Right atrium auricular region (tissue), 2 donors: ENCODE measurements around the gene CAMSAP3. TPM values are rescaled to one million over a fixed set of nuclear protein-coding genes. Genes with fewer than 3 reads are reported as not detected.

Experiments used
- DNase-seq: peaks from one replicate; pipeline ENCODE4 v3.0.0-alpha.2; 2019; ENCODE audit warnings: low spot score
- H3K27ac ChIP-seq, 2 donors: fragments of 200-600 bp; sonication (generic); 1 replicate in 1 of 2; 2 replicates in 1 of 2; pipeline ENCODE4 v1.5.1; 2016 to 2019
- H3K27me3 ChIP-seq, 2 donors: fragments of 200-600 bp; sonication (generic); one replicate each; pipeline versions ENCODE4 v1.5.1 to v1.6.0; 2017 to 2019
- H3K36me3 ChIP-seq: fragments of 200-600 bp; sonication (generic); one replicate; pipeline ENCODE4 v1.5.1; 2016
- H3K4me1 ChIP-seq, 2 donors: fragments of 200-600 bp; sonication (generic); one replicate each; pipeline versions ENCODE4 v1.5.1 to v1.6.0; 2017 to 2019
- H3K4me3 ChIP-seq, 2 donors: fragments of 200-600 bp; sonication (generic); 1 replicate in 1 of 2; 2 replicates in 1 of 2; pipeline ENCODE4 v1.5.1; 2017 to 2019; ENCODE audit warnings: mild to moderate bottlenecking in 1 of 2, moderate library complexity in 1 of 2
- H3K9me3 ChIP-seq, 2 donors: fragments of 200-600 bp; sonication (generic); one replicate each; pipeline ENCODE4 v1.5.1; 2019
- total RNA-seq, 2 donors: library from RNA; depleted of rRNA; stranded (reverse); fragments of >200 nt; gene quantifications; one replicate each; pipeline ENCODE4 v1.1.0, GENCODE V29; 2016
- TF ChIP-seq, protein P1 (sequence below), 2 donors: fragments of 200-600 bp; sonication (generic); IDR thresholded peaks; one replicate each; pipeline ENCODE4 v1.5.1; 2019; ENCODE audit warnings: antibody characterized with exemption in 2 of 2

CAMSAP3 gene
- total RNA-seq, 2 donors from 2014 or later: 0.26 to 0.55 TPM

DNA sequence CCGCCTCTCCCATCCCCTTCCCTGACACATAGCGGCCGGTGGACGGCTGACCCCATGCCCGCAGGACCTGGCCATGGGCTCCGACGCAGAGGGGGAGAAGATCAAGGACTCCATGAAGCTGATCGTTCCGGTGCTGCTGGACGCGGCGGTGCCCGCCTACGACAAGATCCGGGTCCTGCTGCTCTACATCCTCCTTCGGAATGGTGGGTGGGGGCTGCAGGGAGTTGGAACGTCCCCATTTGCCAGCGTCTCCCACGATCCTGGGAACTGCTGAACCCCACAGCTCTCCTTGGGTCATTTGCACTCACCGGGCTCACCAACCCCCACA lies 48.9 kb downstream of the CAMSAP3 start:
- no peaks in the 10 kb centered on the region for H3K4me1 ChIP-seq
- no peaks in the 10 kb centered on the region for H3K27me3 ChIP-seq
- DNase-seq: no peak
- H3K9me3 ChIP-seq: no peaks in the 10 kb centered on the region
- no peak overlapping the region for H3K27ac ChIP-seq
- H3K4me3 ChIP-seq: no peak overlapping the region
- TF ChIP-seq, protein P1, sequence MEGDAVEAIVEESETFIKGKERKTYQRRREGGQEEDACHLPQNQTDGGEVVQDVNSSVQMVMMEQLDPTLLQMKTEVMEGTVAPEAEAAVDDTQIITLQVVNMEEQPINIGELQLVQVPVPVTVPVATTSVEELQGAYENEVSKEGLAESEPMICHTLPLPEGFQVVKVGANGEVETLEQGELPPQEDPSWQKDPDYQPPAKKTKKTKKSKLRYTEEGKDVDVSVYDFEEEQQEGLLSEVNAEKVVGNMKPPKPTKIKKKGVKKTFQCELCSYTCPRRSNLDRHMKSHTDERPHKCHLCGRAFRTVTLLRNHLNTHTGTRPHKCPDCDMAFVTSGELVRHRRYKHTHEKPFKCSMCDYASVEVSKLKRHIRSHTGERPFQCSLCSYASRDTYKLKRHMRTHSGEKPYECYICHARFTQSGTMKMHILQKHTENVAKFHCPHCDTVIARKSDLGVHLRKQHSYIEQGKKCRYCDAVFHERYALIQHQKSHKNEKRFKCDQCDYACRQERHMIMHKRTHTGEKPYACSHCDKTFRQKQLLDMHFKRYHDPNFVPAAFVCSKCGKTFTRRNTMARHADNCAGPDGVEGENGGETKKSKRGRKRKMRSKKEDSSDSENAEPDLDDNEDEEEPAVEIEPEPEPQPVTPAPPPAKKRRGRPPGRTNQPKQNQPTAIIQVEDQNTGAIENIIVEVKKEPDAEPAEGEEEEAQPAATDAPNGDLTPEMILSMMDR (IDR thresholded peaks at IDR 0.05): no peak
- no peaks in the 10 kb centered on the region for H3K36me3 ChIP-seq

DNA sequence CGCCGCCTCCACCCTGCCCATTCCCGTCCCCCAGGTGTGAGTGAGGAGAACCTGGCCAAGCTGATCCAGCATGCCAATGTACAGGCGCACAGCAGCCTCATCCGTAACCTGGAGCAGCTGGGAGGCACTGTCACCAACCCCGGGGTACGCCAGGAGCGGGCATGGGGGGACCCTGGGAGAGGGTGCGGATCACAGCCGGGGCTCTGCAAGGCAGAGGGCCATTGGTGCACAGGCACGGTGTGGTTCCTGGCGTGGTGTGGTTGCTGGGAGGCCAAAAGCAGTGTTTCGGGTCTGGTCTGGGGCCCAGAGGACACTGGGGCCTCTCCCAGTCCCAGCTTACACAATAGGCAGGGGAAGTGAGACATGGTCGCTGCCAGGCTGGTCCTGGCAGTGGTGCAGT lies 49.5 kb downstream of the CAMSAP3 start:
- Histone ChIP-seq H3K4me1 (no peaks in the 10 kb centered on the region), H3K4me3 (no peak overlapping the region), H3K9me3 (no peaks in the 10 kb centered on the region), H3K36me3 (no peaks in the 10 kb centered on the region), H3K27me3 (no peaks in the 10 kb centered on the region), H3K27ac (no peak overlapping the region)
- no peak for DNase-seq
- TF ChIP-seq, protein P1 (IDR thresholded peaks at IDR 0.05): no peak

DNA sequence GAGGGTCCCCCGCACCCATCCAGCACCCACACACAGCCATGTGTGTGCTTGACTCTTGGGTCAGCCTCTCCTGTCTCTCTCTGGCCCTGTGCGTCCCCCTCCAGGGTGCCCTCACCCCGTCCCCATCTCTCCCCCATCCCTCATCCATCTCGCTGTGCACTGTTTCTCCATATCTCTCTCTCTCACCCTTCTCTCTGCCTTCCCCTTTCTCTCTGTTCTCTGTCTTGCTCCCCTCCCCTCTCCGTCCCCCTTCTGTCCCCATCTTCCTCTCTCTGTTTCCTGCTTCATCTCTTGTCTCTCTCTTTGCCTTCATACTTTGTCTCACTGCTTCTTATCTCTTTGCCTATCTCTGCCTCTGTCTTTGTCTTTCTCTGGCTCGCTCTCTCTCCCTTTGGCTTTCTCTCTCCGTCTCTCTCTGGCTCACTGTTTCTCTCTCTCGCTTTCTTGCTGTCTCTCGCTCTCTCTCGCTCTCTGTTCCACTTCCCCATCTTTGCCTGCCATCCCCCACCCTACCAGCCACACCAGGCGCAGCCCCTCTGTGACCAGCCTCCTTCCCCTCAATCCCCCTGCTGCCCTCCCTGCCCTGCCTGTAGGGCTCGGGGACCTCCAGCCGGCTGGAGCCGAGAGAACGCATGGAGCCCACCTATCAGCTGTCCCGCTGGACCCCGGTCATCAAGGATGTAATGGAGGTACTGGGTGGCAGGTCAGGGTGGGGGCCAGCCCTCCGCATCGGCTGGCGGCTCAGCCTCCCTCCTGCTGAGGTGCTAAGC lies 50.2 kb downstream of the CAMSAP3 start:
- Histone ChIP-seq H3K4me3 (no peak overlapping the region), H3K27me3 (no peaks in the 10 kb centered on the region), H3K9me3 (no peaks in the 10 kb centered on the region), H3K27ac (no peak overlapping the region), H3K4me1 (no peaks in the 10 kb centered on the region), H3K36me3 (no peaks in the 10 kb centered on the region)
- TF ChIP-seq, protein P1 (IDR thresholded peaks at IDR 0.05): no peak
- DNase-seq: no peak

DNA sequence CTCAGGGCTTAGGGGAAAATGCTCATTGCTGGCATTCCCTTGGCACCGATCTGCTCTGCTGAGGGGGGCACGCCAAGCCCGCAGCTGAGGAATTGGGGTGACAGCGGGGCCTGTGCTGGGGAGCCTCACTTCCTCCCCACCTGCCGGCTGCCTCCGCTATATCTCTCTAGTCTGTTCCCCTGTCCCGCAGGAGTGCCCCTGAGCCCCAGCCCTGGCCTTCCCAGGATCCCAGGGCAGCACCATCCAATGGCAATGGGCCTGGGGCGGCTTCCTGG lies 50.7 kb downstream of the CAMSAP3 start:
- Histone ChIP-seq H3K27me3 (no peaks in the 10 kb centered on the region), H3K4me3 (no peak overlapping the region), H3K27ac (no peak overlapping the region), H3K9me3 (no peaks in the 10 kb centered on the region), H3K36me3 (no peaks in the 10 kb centered on the region), H3K4me1 (no peaks in the 10 kb centered on the region)
- no peak for DNase-seq
- TF ChIP-seq, protein P1 (IDR thresholded peaks at IDR 0.05): no peak

DNA sequence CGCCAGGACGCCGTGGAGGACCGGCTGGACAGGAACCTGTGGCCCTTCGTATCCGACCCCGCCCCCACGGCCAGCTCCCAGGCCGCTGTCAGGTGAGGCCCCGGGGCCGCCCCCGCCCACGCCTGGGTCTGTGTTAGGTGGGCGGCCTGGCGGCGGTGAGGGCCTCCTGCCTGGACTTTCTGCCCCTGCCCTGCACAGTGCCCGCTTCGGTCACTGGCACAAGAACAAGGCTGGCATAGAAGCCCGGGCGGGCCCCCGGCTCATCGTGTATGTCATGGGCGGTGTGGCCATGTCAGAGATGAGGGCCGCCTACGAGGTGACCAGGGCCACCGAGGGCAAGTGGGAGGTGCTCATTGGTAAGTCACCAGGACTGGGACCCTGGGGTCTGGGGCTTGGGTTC lies 51.5 kb downstream of the CAMSAP3 start:
- H3K27me3 ChIP-seq: no peaks in the 10 kb centered on the region
- DNase-seq: no peak

More for the DNA sequence above, 51.5 kb downstream of the CAMSAP3 start:
- peaks cover 0 to 4% of the 10 kb centered on the region in 2 donors for H3K4me1 ChIP-seq
- no peak overlapping the region for H3K4me3 ChIP-seq
- H3K27ac ChIP-seq: no peak overlapping the region
- TF ChIP-seq, protein P1 (IDR thresholded peaks at IDR 0.05): no peak
- no peaks in the 10 kb centered on the region for H3K36me3 ChIP-seq
- no peaks in the 10 kb centered on the region for H3K9me3 ChIP-seq
